PC-9 (cell line): ENCODE measurements around the gene PHF19.

ENCODE experiments used
- CTCF ChIP-seq: fragments of 200-600 bp; sonication (generic); conservative IDR thresholded peaks from 2 replicates; pipeline ENCODE4 v1.6.1; 2017; ENCODE audit warnings: mixed run types, antibody characterized with exemption, mild to moderate bottlenecking, moderate library complexity
- EZH2 ChIP-seq: fragments of 200-600 bp; sonication (generic); IDR thresholded peaks from 2 replicates; pipeline ENCODE4 v1.8.0; 2017; ENCODE audit warnings: antibody characterized with exemption, low read depth

GRCh38 chr9:120904978-120905301 lies 28.0 kb upstream of the PHF19 start:
- TF ChIP-seq CTCF (no peak), EZH2 (no peak)
